Neuronal stem cell (in vitro differentiated cells): ENCODE data around the gene ZNF140. TPM values are rescaled to one million over a fixed set of nuclear protein-coding genes. Genes with fewer than 3 reads are reported as not detected.

ENCODE experiments used
- DNase-seq: peaks from one replicate; pipeline ENCODE4 v3.0.0-alpha.2; 2013; ENCODE audit warnings: low spot score
- H2AFZ ChIP-seq: one replicate; pipeline ENCODE4 v1.6.1; 2013; ENCODE audit warnings: mild to moderate bottlenecking, low read length, inconsistent platforms
- H2AK5ac ChIP-seq: 2 replicates; pipeline ENCODE4 v1.6.1; 2013; ENCODE audit warnings: low read depth, mild to moderate bottlenecking, inconsistent platforms, low read length, moderate library complexity, mixed read lengths
- H2BK120ac ChIP-seq: 2 replicates; pipeline ENCODE4 v1.6.1; 2013; ENCODE audit warnings: low read depth, mild to moderate bottlenecking, inconsistent platforms, low read length, moderate library complexity, mixed read lengths
- H2BK12ac ChIP-seq: one replicate; pipeline ENCODE4 v1.6.1; 2013; ENCODE audit warnings: low read length, inconsistent platforms
- H2BK15ac ChIP-seq: 2 replicates; pipeline ENCODE4 v1.6.1; 2013; ENCODE audit warnings: mild to moderate bottlenecking, low read length, inconsistent platforms, mixed read lengths
- H2BK5ac ChIP-seq: one replicate; pipeline ENCODE4 v1.6.1; 2013; ENCODE audit warnings: inconsistent platforms, mild to moderate bottlenecking, low read length, moderate library complexity
- H3K14ac ChIP-seq: one replicate; pipeline ENCODE4 v1.6.1; 2013; ENCODE audit warnings: low read length, inconsistent platforms
- H3K18ac ChIP-seq: 2 replicates; pipeline ENCODE4 v1.6.1; 2013; ENCODE audit warnings: low read length, inconsistent platforms
- H3K23ac ChIP-seq: 2 replicates; pipeline ENCODE4 v1.6.1; 2013; ENCODE audit warnings: low read depth, mild to moderate bottlenecking, mixed read lengths, low read length, inconsistent platforms; ENCODE audit not compliant: poor library complexity
- H3K27ac ChIP-seq: replicated peaks from 3 replicates; pipeline ENCODE4 v1.5.1; 2013; ENCODE audit warnings: low read length, inconsistent platforms
- H3K27me3 ChIP-seq, 3 experiments: 2 replicates each; pipeline ENCODE4 v1.6.1; 2013; ENCODE audit warnings: low read length in 3 of 3, mild to moderate bottlenecking in 2 of 3, inconsistent platforms in 1 of 3, low read depth in 1 of 3, mixed read lengths in 1 of 3, moderate library complexity in 1 of 3; ENCODE audit not compliant: control insufficient read depth in 3 of 3, insufficient read depth in 3 of 3
- H3K36me3 ChIP-seq, 2 donors: replicated peaks in 1 of 2; 2 replicates each; pipeline ENCODE4 v1.6.1; 2013; ENCODE audit warnings: low read length in 2 of 2; ENCODE audit not compliant: control insufficient read depth in 2 of 2, insufficient read depth in 2 of 2
- H3K4ac ChIP-seq: 2 replicates; pipeline ENCODE4 v1.6.1; 2013; ENCODE audit warnings: inconsistent platforms, mild to moderate bottlenecking, low read length, moderate library complexity
- H3K4me1 ChIP-seq, 2 donors: 1 replicate in 1 of 2; 2 replicates in 1 of 2; pipeline ENCODE4 v1.6.1; 2013; ENCODE audit warnings: low read length in 2 of 2, low read depth in 1 of 2; ENCODE audit not compliant: control insufficient read depth in 2 of 2, insufficient read depth in 1 of 2
- H3K4me2 ChIP-seq: one replicate; pipeline ENCODE4 v1.6.1; 2013; ENCODE audit warnings: mild to moderate bottlenecking, low read length, inconsistent platforms; ENCODE audit not compliant: insufficient read depth, poor library complexity, severe bottlenecking
- H3K4me3 ChIP-seq, 2 donors: 2 replicates each; pipeline ENCODE4 v1.5.1; 2013; ENCODE audit warnings: low read length in 2 of 2, mild to moderate bottlenecking in 2 of 2, inconsistent platforms in 1 of 2, moderate library complexity in 1 of 2
- H3K79me1 ChIP-seq: one replicate; pipeline ENCODE4 v1.6.1; 2013; ENCODE audit warnings: low read depth, mild to moderate bottlenecking, inconsistent platforms, low read length, moderate library complexity
- H3K9ac ChIP-seq: one replicate; pipeline ENCODE4 v1.6.1; 2013; ENCODE audit warnings: mild to moderate bottlenecking, low read depth, low read length, inconsistent platforms; ENCODE audit not compliant: poor library complexity
- H3K9me3 ChIP-seq, 2 donors: replicated peaks in 1 of 2; 2 replicates each; pipeline versions ENCODE3 to v1.6.1; 2013; ENCODE audit warnings: low read length in 2 of 2, mild to moderate bottlenecking in 2 of 2, inconsistent platforms in 1 of 2, low read depth in 1 of 2, mixed read lengths in 1 of 2, moderate library complexity in 1 of 2; ENCODE audit not compliant: control insufficient read depth in 2 of 2, insufficient read depth in 1 of 2
- H4K8ac ChIP-seq: one replicate; pipeline ENCODE4 v1.6.1; 2013; ENCODE audit warnings: low read depth, mild to moderate bottlenecking, inconsistent platforms, low read length, moderate library complexity
- H4K91ac ChIP-seq: one replicate; pipeline ENCODE4 v1.6.1; 2013; ENCODE audit warnings: low read length, low read depth, mild to moderate bottlenecking, inconsistent platforms; ENCODE audit not compliant: poor library complexity
- WGBS, 2 donors: extraction: QIAGEN DNeasy Blood & Tissue Kit; methylation state at CpG; one replicate each; pipeline ENCODE4 v1.1.7; 2013; ENCODE audit warnings: missing lambda C conversion rate in 2 of 2, mixed read lengths in 1 of 2; ENCODE audit not compliant: insufficient read length in 2 of 2, insufficient replicate concordance in 1 of 2; ENCODE audit errors: extremely low coverage in 2 of 2; 5-methylcytosine and 5-hydroxymethylcytosine counted together
- polyA plus RNA-seq, 2 experiments: library from polyadenylated mRNA; stranded (reverse); fragments of 200-250 nt; gene quantifications; one replicate each; pipeline ENCODE4 v1.2.3, GENCODE V29; 2013

Gene ZNF140
- 10.9 TPM for polyA plus RNA-seq (2013, experiment 1 of 2)
- polyA plus RNA-seq (2013, experiment 2 of 2), result 11.4 TPM

DNA sequence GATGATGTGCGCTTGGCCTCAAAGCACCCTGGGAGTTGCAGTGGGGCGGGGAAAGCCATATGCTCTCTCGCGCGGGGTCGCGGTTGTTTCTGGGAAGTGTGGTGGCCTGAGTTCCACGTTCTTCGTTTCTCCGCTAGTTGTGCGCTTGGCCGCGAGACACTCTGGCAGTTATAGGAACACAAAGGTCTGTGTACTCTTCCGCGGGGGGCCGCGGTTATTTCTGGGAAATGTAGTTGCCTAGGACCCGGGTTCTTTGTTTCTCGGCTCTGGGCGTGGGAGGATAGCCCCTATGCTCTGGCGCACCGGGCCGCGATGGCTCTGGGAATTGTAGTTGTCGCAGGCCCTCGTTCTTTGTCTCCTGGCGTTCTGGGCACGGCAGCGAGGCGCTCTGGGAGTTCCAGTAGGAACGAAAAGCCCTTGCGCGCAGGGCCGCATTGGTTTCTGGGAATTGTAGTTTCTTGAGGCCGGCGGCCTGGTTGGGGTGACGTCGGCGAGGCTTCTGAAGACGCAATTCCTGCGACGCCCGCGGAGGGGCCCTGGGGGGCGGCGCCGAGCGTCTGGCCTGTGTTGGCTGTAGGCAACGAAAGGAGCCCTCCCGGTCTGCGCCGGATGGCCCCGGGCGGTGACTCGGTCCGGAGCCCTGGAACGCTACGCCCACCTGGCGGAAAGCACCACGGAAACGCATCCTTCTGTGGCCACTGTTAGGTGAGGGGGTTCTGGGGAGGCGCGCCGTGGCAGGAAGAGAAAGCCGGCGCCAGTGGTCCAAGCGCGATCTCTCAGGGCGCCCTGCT, at the start of gene ZNF140:
Gene ZNF140, plus strand, starts transcription at position 556 of the 791 bp plus-strand sequence. CDS start 398 bp downstream, outside the sequence.
- no peak within 1 kb of the TSS for H4K91ac ChIP-seq
- no peak within 1 kb of the TSS for H4K8ac ChIP-seq
- H2AFZ ChIP-seq, result peak within 1 kb of the TSS; percentile 89
- WGBS, 2 donors, result no CpG with 5 or more reads among the region's 69 CpGs
- H3K23ac ChIP-seq, result peak within 1 kb of the TSS; percentile 70
- peak within 1 kb of the TSS; percentile 56 for H2BK5ac ChIP-seq
- H3K9ac ChIP-seq, result peak within 1 kb of the TSS; percentile 95
- peaks cover 16 to 43% of the 10 kb centered on the region in 2 donors for H3K36me3 ChIP-seq
- DNase-seq, result peak; percentile 99
- no peak within 1 kb of the TSS for H2AK5ac ChIP-seq
- peaks cover 33 to 72% of the 10 kb centered on the region in 2 donors for H3K9me3 ChIP-seq
- H3K79me1 ChIP-seq, result no peaks in the 10 kb centered on the region
- peaks cover 2 to 3% of the 10 kb centered on the region in 2 donors for H3K4me1 ChIP-seq
- H3K4me2 ChIP-seq, result peak within 1 kb of the TSS; percentile 53
- H2BK15ac ChIP-seq, result no peak within 1 kb of the TSS
- no peak within 1 kb of the TSS for H2BK120ac ChIP-seq
- H3K4me3 ChIP-seq, result peak within 1 kb of the TSS; percentile 85 to 92
- no peak within 1 kb of the TSS for H2BK12ac ChIP-seq
- H3K4ac ChIP-seq, result no peak within 1 kb of the TSS
- no peaks in the 10 kb centered on the region for H3K27me3 ChIP-seq
- H3K27ac ChIP-seq, result peak within 1 kb of the TSS; percentile 95
- peak within 1 kb of the TSS; percentile 47 for H3K14ac ChIP-seq
- peak within 1 kb of the TSS; percentile 93 for H3K18ac ChIP-seq

DNA sequence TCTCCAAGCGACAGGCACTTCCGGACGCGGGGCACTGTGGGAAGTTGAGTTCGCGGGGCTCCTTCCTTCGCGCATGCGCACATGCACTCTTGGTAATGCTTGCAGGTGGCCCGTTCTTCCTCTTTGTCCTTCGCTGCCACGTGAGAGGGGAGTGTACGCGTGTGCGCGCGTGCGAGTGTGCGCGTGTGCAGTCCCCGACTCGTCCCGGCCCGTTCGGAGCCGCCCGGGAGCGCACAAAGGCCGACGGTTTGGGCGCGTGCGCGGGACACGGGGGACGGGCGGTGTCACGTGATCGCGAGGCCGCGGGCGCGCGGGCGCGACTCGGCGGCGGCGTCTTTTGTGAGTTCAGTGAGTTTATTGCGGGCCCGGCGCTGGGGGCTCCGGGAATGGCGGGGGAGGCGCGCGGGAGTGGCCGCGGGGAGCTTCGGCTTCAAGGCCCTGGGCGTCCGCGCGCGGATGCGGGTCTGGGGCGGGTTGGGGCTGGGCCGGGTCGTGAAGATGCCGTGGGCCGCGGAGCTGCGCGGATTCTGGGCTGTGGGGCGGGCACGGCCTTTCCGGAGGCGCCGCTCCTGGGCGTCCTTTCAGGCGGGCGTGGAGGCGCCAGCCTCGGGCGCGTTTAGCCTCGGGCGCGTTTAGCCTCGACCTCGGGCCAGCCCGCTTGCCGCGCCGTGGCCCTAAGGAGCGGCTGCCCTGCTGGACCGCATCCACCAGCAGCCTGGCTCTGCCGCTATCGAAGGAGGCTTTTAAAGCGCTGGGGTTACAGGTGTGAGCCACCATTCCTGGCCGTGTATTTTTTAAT, 43.3 kb upstream of the ZNF140 start, which contains the start of gene ZNF84:
Gene ZNF84, plus strand, starts transcription at position 303 of the 799 bp plus-strand sequence. CDS start 3,959 bp downstream, outside the sequence.
- Histone ChIP-seq H3K4ac (no peak within 1 kb of the TSS), H2AK5ac (peak within 1 kb of the TSS; percentile 76), H2BK5ac (peak within 1 kb of the TSS; percentile 94), H2BK120ac (peak within 1 kb of the TSS; percentile 75), H2BK12ac (peak within 1 kb of the TSS; percentile 97), H3K36me3 (peaks cover 13 to 39% of the 10 kb centered on the region in 2 donors), H3K79me1 (peaks cover 5% of the 10 kb centered on the region), H3K4me3 (peak within 1 kb of the TSS; percentile 88 to 89), H3K4me1 (no peaks in the 10 kb centered on the region), H3K9ac (peak within 1 kb of the TSS; percentile 95), H4K91ac (no peak within 1 kb of the TSS), H2AFZ (peak within 1 kb of the TSS; percentile 86), H3K18ac (peak within 1 kb of the TSS; percentile 99), H3K23ac (peak within 1 kb of the TSS; percentile 99), H4K8ac (peak within 1 kb of the TSS; percentile 17), H2BK15ac (no peak within 1 kb of the TSS), H3K4me2 (peak within 1 kb of the TSS; percentile 39), H3K14ac (peak within 1 kb of the TSS; percentile 89), H3K9me3 (peaks cover 31 to 56% of the 10 kb centered on the region in 2 donors), H3K27me3 (peaks cover 0 to 3% (median 2%) of the 10 kb centered on the region in 3 experiments), H3K27ac (peak within 1 kb of the TSS; percentile 98)
- no CpG with 5 or more reads among the region's 103 CpGs for WGBS, 2 donors
- peak; percentile 96 for DNase-seq

DNA sequence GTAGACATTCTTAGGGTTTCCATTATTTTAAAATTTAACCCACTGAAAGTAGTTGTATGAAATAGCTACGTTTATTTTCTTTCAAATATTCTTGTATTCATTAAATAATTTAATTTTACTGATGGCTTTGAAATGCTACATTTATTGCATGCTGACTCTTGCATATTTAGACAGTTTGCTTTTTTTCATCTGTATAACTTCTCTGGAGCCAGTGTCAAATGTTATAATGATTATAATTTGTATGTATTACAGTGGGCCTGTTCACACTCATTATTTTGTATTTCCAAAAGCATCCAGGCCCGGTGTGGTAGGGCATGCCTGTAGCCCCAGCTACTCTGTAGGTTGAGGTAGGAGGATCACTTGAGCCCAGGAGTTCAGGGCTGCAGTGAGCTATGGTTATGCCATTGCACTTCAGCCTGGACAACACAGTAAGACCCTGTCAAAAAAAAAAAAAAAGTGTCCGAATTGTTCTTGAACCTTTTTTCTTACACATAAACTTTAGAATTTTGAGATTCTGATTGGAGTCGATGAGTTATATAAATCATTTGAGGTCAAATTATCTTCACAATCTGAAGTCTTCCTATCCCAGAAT, 42.5 kb upstream of the ZNF140 start:
- no peak overlapping the region for H3K14ac ChIP-seq
- no peak overlapping the region for H2BK12ac ChIP-seq
- H4K91ac ChIP-seq, result no peak overlapping the region
- no peak overlapping the region for H3K18ac ChIP-seq
- no peak overlapping the region for H2AK5ac ChIP-seq
- H3K23ac ChIP-seq, result no peak overlapping the region
- H3K36me3 ChIP-seq, result peaks cover 18 to 47% of the 10 kb centered on the region in 2 donors
- no peak overlapping the region for H4K8ac ChIP-seq
- peak overlapping the region; percentile 33 to 89 for H3K4me3 ChIP-seq
- H2BK120ac ChIP-seq, result no peak overlapping the region
- no peak overlapping the region for H3K4me2 ChIP-seq
- WGBS, 2 donors, result no CpG with 5 or more reads among the region's 4 CpGs
- H3K4ac ChIP-seq, result no peak overlapping the region
- peaks cover 34 to 64% of the 10 kb centered on the region in 2 donors for H3K9me3 ChIP-seq
- H3K27ac ChIP-seq, result no peak overlapping the region
- no peak overlapping the region for H2AFZ ChIP-seq
- peaks cover 5% of the 10 kb centered on the region for H3K79me1 ChIP-seq
- peaks cover 0 to 3% (median 2%) of the 10 kb centered on the region in 3 experiments for H3K27me3 ChIP-seq
- no peak overlapping the region for H3K9ac ChIP-seq
- no peak overlapping the region for H2BK15ac ChIP-seq
- no peak for DNase-seq
- H3K4me1 ChIP-seq, result no peaks in the 10 kb centered on the region
- peak overlapping the region; percentile 94 for H2BK5ac ChIP-seq
